Measurements from ENCODE around the gene TOE1.

The TOE1 gene

GRCh38 chr1:45327644-45328515, 12.1 kb upstream of the TOE1 start:
- no peak for DNase-seq

GRCh38 chr1:45328680-45329079, 11.3 kb upstream of the TOE1 start:
- no peak for DNase-seq

GRCh38 chr1:45329445-45329844, 10.5 kb upstream of the TOE1 start:
- no peak for DNase-seq

- DNase-seq, result no peak
Measured at GRCh38 chr1:45331436-45332345, 8.3 kb upstream of the TOE1 start.

GRCh38 chr1:45332346-45332720, 7.6 kb upstream of the TOE1 start:
- no peak for DNase-seq

GRCh38 chr1:45334308-45335245, 5.4 kb upstream of the TOE1 start:
- no peak for DNase-seq

GRCh38 chr1:45335855-45336324, 4.1 kb upstream of the TOE1 start:
- no peak for DNase-seq

GRCh38 chr1:45337630-45338325, 2.2 kb upstream of the TOE1 start:
- DNase-seq, result no peak

GRCh38 chr1:45340816-45341466, 971 bp downstream of the TOE1 start:
- no peak for DNase-seq

- no peak for DNase-seq
Measured at GRCh38 chr1:45344499-45344898, 4.5 kb downstream of the TOE1 start.

- DNase-seq, result no peak
Measured at GRCh38 chr1:45345014-45345413, 5.0 kb downstream of the TOE1 start.

GRCh38 chr1:45346473-45346872, 6.5 kb downstream of the TOE1 start:
- no peak for DNase-seq

- no peak for DNase-seq
Measured at GRCh38 chr1:45348020-45348419, 8.1 kb downstream of the TOE1 start.

- no peak for DNase-seq
Measured at GRCh38 chr1:45348609-45348965, 8.6 kb downstream of the TOE1 start.

- DNase-seq, result no peak
Measured at GRCh38 chr1:45348966-45349677, 9.2 kb downstream of the TOE1 start.

- DNase-seq, result no peak
Measured at GRCh38 chr1:45351508-45351907, 11.5 kb downstream of the TOE1 start.

GRCh38 chr1:45353685-45354084, 13.7 kb downstream of the TOE1 start:
- no peak for DNase-seq

- DNase-seq, result no peak
Measured at GRCh38 chr1:45354838-45355237, 14.9 kb downstream of the TOE1 start.

GRCh38 chr1:45355683-45356082, 15.7 kb downstream of the TOE1 start:
- no peak for DNase-seq

GRCh38 chr1:45356186-45356585, 16.2 kb downstream of the TOE1 start:
- DNase-seq, result no peak

Measured in 8988T (cell line).